SIG-M5 treated with dmso at 0.1 percent for 504 hours (cell line): ENCODE results near the gene ACER3.
"Not testable (repeated sequence)": the region's sequence is repeated elsewhere in the genome, so short reads cannot be mapped to it uniquely, and the experiment has no call there.

ENCODE experiments used
- DNase-seq: peaks from one replicate; lab custom pipeline; 2025; ENCODE audit not compliant: unreplicated experiment; lab: John Stamatoyannopoulos, UW

Gene ACER3

DNA sequence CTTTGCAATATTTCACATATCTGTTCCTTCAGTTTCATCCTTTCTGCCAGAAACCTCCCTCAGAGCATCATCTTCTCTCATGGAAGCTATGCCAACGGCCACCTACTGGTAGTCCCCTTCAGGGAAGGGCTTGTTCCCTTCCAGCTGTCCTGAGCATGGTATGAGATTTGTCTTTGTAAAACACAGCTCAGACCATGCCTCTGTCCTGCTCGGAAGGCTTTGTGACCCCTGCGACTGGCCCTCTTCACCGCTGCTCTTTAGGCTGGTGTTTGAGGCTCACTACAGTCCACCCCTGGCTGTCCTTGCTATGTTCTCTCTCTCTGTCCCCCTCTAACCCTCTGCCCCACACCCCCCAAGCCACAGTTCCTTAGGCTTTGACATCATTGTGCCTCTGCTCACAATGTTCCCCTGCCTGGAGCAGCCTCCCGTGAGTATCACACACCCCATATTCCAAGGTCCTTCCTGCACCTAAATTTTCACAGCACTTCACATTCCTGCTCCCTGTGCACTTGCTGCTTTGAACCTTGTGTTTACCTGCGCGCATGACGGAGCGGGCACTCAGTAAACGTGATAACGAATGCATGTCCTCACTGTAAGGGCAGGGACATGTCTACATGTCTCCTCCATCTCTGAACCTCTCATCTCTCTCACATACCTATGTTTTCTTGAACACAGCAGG is 24.0 kb upstream of the ACER3 start:
- no peak for DNase-seq

- no peak for DNase-seq
Measured at GRCh38 chr11:76837696-76838677, 22.7 kb upstream of the ACER3 start.

DNA sequence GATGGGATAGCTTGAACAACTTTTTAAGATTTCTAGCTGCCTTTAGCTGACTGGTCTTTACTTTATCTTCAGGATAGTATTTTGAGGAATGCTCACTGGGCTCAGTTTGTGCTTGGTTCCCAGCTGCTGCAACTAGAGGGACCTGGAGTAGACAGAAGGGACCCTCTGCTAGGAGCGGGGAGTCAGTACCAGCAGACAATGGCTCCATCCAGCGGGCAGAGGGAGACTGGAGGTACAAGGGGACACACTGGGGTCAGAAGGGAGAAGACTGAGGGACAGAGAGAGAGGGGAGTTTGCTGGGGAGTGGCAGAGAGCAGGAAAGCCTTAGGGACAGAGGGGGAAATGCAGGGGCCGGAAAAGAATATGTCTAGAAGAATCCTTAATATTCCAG is 22.0 kb upstream of the ACER3 start:
- DNase-seq: no peak

DNA sequence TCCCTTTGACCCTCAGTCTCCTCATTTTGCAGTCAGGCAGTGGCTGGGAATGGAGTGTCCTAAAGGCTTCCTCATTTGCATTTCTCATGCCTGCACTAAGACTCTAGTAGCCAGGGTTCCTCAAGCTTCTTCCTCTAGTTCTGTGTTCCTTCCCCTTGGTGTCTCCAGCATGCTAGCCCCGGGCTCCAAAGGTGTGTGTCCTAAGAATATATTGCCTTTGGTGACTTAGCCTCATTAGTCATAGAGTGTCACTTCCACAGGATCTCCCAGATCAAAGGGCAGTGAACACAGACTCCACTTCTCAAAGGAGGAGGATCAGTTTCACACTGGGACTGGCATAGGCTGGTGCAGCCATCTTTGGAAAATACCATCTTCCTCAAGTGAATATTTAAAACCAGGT is 21.4 kb upstream of the ACER3 start:
- DNase-seq: no peak

GRCh38 chr11:76841923-76842452 is 18.7 kb upstream of the ACER3 start:
- no peak for DNase-seq

- no peak for DNase-seq
Measured at GRCh38 chr11:76843907-76844306, 16.8 kb upstream of the ACER3 start.

- DNase-seq: no peak
Measured at GRCh38 chr11:76844511-76844910, 16.2 kb upstream of the ACER3 start.

- DNase-seq: no peak
Measured at GRCh38 chr11:76845069-76845468, 15.6 kb upstream of the ACER3 start.

DNA sequence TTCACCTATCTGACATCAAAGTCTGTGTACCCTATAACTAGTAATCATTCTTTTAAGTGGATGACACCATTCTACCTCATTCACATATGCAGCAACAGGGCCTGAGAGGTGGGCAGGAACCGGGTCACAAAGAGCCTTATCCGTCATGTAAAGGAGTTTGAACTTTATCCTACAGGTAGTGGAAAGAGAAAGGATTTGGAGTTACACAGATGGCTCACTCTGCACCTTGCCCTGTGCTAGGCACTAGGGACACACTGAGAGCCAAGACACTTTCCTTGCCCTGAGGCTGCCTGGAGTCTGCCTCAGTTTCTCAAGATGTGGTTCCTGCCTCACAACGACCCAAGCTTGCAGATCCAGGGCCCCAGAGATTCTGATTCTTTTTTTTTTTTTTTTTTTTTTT is 14.3 kb upstream of the ACER3 start:
- DNase-seq: no peak

DNA sequence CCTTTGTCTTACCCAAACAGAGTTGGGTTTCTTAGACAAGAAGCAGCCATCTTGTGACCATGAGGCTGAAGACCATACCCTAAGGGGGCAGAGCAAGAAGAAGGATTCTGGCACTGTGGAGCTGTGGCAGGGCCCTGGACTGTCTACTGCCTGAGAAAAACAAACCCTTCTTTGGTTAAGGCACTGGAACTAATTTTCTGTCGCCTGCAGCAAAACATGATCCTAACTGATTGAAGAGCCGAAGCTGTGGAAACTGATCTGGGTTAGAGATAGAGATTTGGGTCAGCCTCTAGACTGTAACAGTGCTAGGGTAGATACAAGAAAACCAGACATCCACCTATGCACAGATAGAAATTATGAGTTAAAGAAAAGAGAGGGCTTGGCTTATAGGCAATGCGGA is 11.3 kb upstream of the ACER3 start:
- DNase-seq: no peak

GRCh38 chr11:76850130-76850529 is 10.6 kb upstream of the ACER3 start:
- DNase-seq: no peak

DNA sequence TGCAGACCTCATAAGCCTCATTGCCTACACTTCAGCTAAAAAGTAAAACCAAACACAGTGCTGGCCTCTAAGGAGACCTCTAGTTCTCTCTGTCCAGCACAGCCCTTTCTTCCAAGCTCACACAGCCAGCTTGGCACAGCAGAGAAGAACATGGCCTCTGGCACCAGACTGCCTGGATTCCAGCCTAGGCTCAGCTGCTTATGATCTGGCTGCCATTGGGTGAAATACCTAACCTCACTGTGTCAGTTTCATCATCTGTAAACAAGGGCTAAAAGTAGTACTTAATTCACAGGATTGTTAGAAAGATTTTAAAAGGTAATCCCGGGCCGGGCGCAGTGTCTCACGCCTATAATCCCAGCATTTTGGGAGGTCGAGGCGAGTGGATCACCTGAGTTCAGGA is 9.9 kb upstream of the ACER3 start:
- no peak for DNase-seq

DNA sequence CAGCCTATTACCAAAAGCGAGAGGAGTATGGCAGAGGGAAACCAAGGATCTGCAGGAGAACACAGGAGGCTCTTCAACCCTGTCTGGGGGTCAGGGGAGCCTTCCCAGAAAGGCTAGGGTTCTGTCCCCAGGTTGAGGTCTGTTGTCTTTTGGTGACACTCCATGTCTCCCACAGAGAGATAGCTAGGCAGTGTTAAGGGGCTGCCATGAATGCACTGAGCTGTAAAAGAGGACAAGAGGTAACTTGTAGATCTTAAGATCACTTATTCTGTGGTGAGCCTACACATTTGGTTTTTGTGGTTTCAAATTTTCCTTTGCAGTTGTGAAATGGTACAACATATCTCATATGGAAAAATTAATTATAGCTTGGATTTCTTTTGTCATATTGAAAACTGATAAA is 6.0 kb upstream of the ACER3 start:
- DNase-seq: no peak

DNA sequence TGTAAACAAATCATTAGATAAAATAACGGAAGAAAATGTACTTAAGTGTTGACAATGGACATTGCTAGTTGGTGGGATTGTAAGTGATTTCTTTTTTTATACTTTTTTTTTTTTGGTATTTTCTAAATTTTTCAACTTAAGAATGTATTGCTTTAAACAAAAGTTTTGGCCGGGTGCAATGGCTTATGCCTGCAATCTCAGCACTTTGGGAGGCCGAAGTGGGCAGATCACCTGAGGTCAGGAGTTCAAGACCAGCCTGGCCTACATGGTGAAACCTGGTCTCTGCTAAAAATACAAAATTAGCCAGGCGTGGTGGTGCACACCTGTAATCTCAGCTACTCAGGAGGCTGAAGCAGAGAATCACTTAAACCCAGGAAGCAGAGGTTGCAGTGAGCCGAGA is 5.0 kb upstream of the ACER3 start:
- DNase-seq: not testable (repeated sequence)

GRCh38 chr11:76856106-76856505 is 4.6 kb upstream of the ACER3 start:
- DNase-seq: peak; percentile 66

DNA sequence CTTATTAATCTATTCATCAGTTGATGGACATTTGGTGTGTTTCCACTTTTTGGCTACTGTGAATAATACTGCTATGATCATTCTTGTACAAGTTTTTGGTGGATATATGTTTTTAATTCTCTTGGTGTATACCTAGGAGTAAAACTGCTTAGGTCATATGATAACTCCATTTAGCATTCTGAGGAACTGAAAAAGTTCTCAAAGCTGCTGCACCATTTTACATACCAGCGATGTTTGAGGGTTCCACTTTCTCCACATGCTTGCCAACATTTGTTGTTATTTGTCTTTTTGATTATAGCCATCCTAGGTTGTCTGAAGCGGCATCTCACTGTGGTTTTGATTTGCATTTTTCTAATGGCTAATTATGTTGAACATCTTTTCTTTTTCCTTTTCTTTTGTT is 4.1 kb upstream of the ACER3 start:
- no peak for DNase-seq

DNA sequence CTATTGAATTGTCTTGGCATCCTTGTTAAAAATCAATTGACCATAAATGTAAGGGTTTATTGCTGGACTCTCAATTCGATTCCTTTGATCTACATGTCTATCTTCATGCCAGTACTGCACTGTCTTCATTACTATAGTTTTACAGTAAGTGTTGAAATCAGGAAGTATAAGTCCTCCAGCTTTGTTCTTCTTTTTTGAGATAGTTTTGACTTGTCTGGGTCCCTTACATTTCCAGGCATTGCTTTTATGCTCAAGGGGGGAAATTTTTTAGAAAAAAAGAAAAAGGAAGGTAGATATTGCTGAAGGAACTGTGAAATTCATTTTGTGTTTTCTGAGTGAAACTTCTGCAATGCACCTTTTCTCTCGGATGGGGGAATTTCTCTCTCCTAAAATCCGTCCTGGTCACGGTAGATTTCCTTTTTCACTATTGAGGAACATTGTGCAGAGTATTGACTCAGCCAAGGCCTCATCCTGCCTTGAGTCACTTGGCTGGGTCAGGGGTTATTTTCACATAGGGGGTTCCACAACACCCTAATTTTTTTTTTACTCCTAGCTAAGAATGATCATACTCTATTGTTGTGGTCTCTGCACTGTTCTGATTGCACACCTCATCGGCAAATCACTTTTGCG is 2.8 kb upstream of the ACER3 start:
- DNase-seq: peak; percentile 92

GRCh38 chr11:76859708-76860227 is 950 bp upstream of the ACER3 start:
- DNase-seq: no peak

- no peak for DNase-seq
Measured at GRCh38 chr11:76861490-76861953, 804 bp downstream of the ACER3 start.

- not testable (repeated sequence) for DNase-seq
Measured at GRCh38 chr11:76862794-76863193, 2.1 kb downstream of the ACER3 start.

DNA sequence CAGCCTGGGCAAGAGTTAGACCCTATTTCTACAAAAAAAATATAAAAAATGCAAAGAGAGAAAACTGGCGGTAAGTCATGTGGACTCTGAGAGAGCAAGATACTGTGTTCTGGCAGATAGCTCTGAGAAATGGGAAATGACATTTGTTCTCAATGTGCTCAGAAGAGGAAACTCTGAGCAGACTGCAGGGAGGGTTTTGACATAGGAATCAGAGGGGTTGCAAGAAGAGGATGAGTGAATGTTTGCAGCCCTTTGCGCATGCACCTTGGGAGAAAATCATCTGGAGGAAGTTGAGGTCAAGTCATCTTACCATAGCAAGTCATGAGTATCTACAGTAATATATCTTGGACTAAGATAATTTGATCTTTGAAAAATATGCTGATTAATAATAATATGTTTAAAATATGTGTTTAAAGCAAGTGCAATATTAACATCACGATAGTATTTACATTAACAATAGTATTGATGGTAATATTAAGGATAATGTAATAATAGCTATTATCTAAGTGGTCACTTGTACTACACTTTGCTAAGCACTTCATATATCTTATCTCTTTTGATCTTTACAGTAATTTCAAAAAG is 2.6 kb downstream of the ACER3 start:
- peak; percentile 92 for DNase-seq
